ENCODE data around the gene MSX2. TPM values are rescaled to one million over a fixed set of nuclear protein-coding genes. Genes with fewer than 3 reads are reported as not detected.
A peak's percentile ranks its signal among the peaks of the same experiment; 100 is the strongest.

The MSX2 gene
- total RNA-seq, 1 experiment from 2014 or later: not detected

- no peak for DNase-seq
- BruUV-seq (replicated peaks): no TSS peak
- Histone ChIP-seq H3F3A (ENCODE audit: insufficient read depth, low read depth) (no peaks in the 10 kb centered on the region), H3K36me3 (ENCODE audit: low read depth) (no peaks in the 10 kb centered on the region), H3K4me3 (no peak overlapping the region), H3K27me3 (ENCODE audit: insufficient read depth, low read depth) (peaks cover 79% of the 10 kb centered on the region), H3K27ac (no peak overlapping the region), H3K9me2 (ENCODE audit: insufficient read depth) (no peaks in the 10 kb centered on the region), H3K79me2 (ENCODE audit: low read depth) (no peaks in the 10 kb centered on the region), H3K4me2 (no peak overlapping the region), H2AFZ (no peak overlapping the region), H4K20me1 (ENCODE audit: insufficient read depth) (no peaks in the 10 kb centered on the region), H3K4me1 (replicated peaks; ENCODE audit: insufficient read depth) (no peaks in the 10 kb centered on the region), H3K9me3 (ENCODE audit: insufficient read depth, low read depth) (no peaks in the 10 kb centered on the region)
- TF ChIP-seq EZH2 (IDR thresholded peaks at IDR 0.05; ENCODE audit: low read depth): no peak
- no peak for TF ChIP-seq CTCF (conservative IDR thresholded peaks at IDR 0.05)
- ChIA-PET POLR2A (ENCODE audit: unreplicated experiment) (no interaction called here), CTCF (no interaction called here)
- intact Hi-C loops (cut with micrococcal nuclease; ENCODE audit: unreplicated experiment): loop anchor here (5.0 kb wide), 1 partner anchor 318 kb away; no protein-coding TSS in a partner anchor
Measured at GRCh38 chr5:174734571-174735497, 10.5 kb downstream of the MSX2 start.

GRCh38 chr5:174735498-174736330 lies 11.3 kb downstream of the MSX2 start:
- Histone ChIP-seq H3K4me2 (no peak overlapping the region), H3K9me2 (ENCODE audit: insufficient read depth) (no peaks in the 10 kb centered on the region), H3K36me3 (ENCODE audit: low read depth) (no peaks in the 10 kb centered on the region), H3K27me3 (ENCODE audit: insufficient read depth, low read depth) (peaks cover 82% of the 10 kb centered on the region), H3F3A (ENCODE audit: insufficient read depth, low read depth) (no peaks in the 10 kb centered on the region), H3K4me3 (no peak overlapping the region), H2AFZ (no peak overlapping the region), H3K79me2 (ENCODE audit: low read depth) (no peaks in the 10 kb centered on the region), H3K4me1 (replicated peaks; ENCODE audit: insufficient read depth) (no peaks in the 10 kb centered on the region), H3K9me3 (ENCODE audit: insufficient read depth, low read depth) (no peaks in the 10 kb centered on the region), H3K27ac (no peak overlapping the region), H4K20me1 (ENCODE audit: insufficient read depth) (no peaks in the 10 kb centered on the region)
- CTCF ChIA-PET: no interaction called here
- intact Hi-C loops (cut with micrococcal nuclease; ENCODE audit: unreplicated experiment): loop anchor here (5.0 kb wide), 1 partner anchor 318 kb away; no protein-coding TSS in a partner anchor
- no peak for TF ChIP-seq CTCF (conservative IDR thresholded peaks at IDR 0.05)
- no peak for TF ChIP-seq EZH2 (IDR thresholded peaks at IDR 0.05; ENCODE audit: low read depth)
- DNase-seq: peak in 1 of 2 experiments; percentile 3
- no TSS peak for BruUV-seq (replicated peaks)
- POLR2A ChIA-PET (ENCODE audit: unreplicated experiment): no interaction called here

GRCh38 chr5:174736331-174736721 lies 11.9 kb downstream of the MSX2 start:
- H3K9me2 ChIP-seq (ENCODE audit: insufficient read depth): no peaks in the 10 kb centered on the region
- intact Hi-C loops (cut with micrococcal nuclease; ENCODE audit: unreplicated experiment): loop anchor here (5.0 kb wide), 1 partner anchor 319 kb away; no protein-coding TSS in a partner anchor
- ChIA-PET POLR2A (ENCODE audit: unreplicated experiment) (no interaction called here), CTCF (no interaction called here)
- no peak overlapping the region for H3K4me2 ChIP-seq
- no peaks in the 10 kb centered on the region for H3F3A ChIP-seq (ENCODE audit: insufficient read depth, low read depth)
- no peak overlapping the region for H3K4me3 ChIP-seq
- DNase-seq: peak in 1 of 2 experiments; percentile 38
- H3K9me3 ChIP-seq (ENCODE audit: insufficient read depth, low read depth): no peaks in the 10 kb centered on the region
- H2AFZ ChIP-seq: no peak overlapping the region
- no peak for TF ChIP-seq CTCF (conservative IDR thresholded peaks at IDR 0.05)
- no peak for TF ChIP-seq EZH2 (IDR thresholded peaks at IDR 0.05; ENCODE audit: low read depth)
- H3K4me1 ChIP-seq (replicated peaks; ENCODE audit: insufficient read depth): no peaks in the 10 kb centered on the region
- H3K79me2 ChIP-seq (ENCODE audit: low read depth): no peaks in the 10 kb centered on the region
- no peaks in the 10 kb centered on the region for H3K36me3 ChIP-seq (ENCODE audit: low read depth)
- H3K27ac ChIP-seq: no peak overlapping the region
- BruUV-seq (replicated peaks): no TSS peak
- peaks cover 82% of the 10 kb centered on the region for H3K27me3 ChIP-seq (ENCODE audit: insufficient read depth, low read depth)
- no peaks in the 10 kb centered on the region for H4K20me1 ChIP-seq (ENCODE audit: insufficient read depth)

Measured in PC-9 (cell line).